NCI-H1694 (cell line): ENCODE measurements around the gene TMEM107.

ENCODE experiments used
- DNase-seq: peaks from one replicate; lab custom pipeline; 2025; lab: John Stamatoyannopoulos, UW

The TMEM107 gene

GRCh38 chr17:8162233-8162996, 13.8 kb downstream of the TMEM107 start, which contains the start of gene VAMP2:
VAMP2 (minus strand) TSS chr17:8162948; CDS start chr17:8162879, 69 bp downstream.
- DNase-seq, result peak; percentile 32

GRCh38 chr17:8161289-8162232, 14.6 kb downstream of the TMEM107 start:
- no peak for DNase-seq

GRCh38 chr17:8160741-8161221, 15.4 kb downstream of the TMEM107 start:
- no peak for DNase-seq

- no peak for DNase-seq
These were observed 16.0 kb downstream of the TMEM107 start for GRCh38 chr17:8160224-8160577.

- DNase-seq, result no peak
These were observed 16.5 kb downstream of the TMEM107 start for GRCh38 chr17:8159459-8160223.

- DNase-seq, result no peak
These were observed 17.2 kb downstream of the TMEM107 start for GRCh38 chr17:8159032-8159400.

GRCh38 chr17:8158267-8159031, 17.7 kb downstream of the TMEM107 start:
- DNase-seq, result peak; percentile 89

- peak; percentile 100 for DNase-seq
These were observed 19.8 kb downstream of the TMEM107 start for GRCh38 chr17:8156246-8156992.

GRCh38 chr17:8155996-8156245, 20.3 kb downstream of the TMEM107 start:
- DNase-seq, result no peak

- no peak for DNase-seq
These were observed 20.8 kb downstream of the TMEM107 start for GRCh38 chr17:8155231-8155995.

GRCh38 chr17:8154608-8155155, 21.5 kb downstream of the TMEM107 start:
- no peak for DNase-seq

GRCh38 chr17:8153957-8154607, 22.1 kb downstream of the TMEM107 start:
- peak; percentile 98 for DNase-seq

- DNase-seq, result peak; percentile 27
These were observed 22.6 kb downstream of the TMEM107 start for GRCh38 chr17:8153525-8153956.

- no peak for DNase-seq
These were observed 23.1 kb downstream of the TMEM107 start for GRCh38 chr17:8153031-8153451.

GRCh38 chr17:8152112-8152775, 23.9 kb downstream of the TMEM107 start, which contains the start of gene PER1:
PER1 (minus strand) TSS chr17:8152404; CDS start chr17:8150706, 1,698 bp downstream.
- DNase-seq, result peak; percentile 37

- no peak for DNase-seq
These were observed 24.5 kb downstream of the TMEM107 start for GRCh38 chr17:8151641-8152111.

- no peak for DNase-seq
These were observed 25.0 kb downstream of the TMEM107 start for GRCh38 chr17:8151120-8151640.
